Cardiac septum (tissue), 1 donor: ENCODE results near the gene CUL2. TPM values are rescaled to one million over a fixed set of nuclear protein-coding genes. Genes with fewer than 3 reads are reported as not detected.

ENCODE experiments used
- DNase-seq: peaks from one replicate; pipeline ENCODE4 v3.0.0-alpha.2; 2020; ENCODE audit warnings: low spot score
- intact Hi-C: fragments of 100-400 bp; cut with DNase I; formaldehyde crosslinking; loops from one replicate; pipeline ENCODE4 v1.14.0; 2022
- long read RNA-seq: library from polyadenylated mRNA; unstranded; transcript quantifications from one replicate; pipeline ENCODE4 v2.0.0, GENCODE V29; 2021
- total RNA-seq: library from RNA; stranded (reverse); fragmentation: NEBNext Ultra II Directional; extraction: Animal tissue kit (Norgen Biotek cat#: 25700); gene quantifications from one replicate; pipeline ENCODE4 v1.2.1, GENCODE V29; 2021
- donor health status: DM: no; HTN: no; CAD: no.

The CUL2 gene
- total RNA-seq: 30.0 TPM
- long read RNA-seq, full-length matches to known transcripts: 51 of 79 reads
- long read RNA-seq, partial matches to known transcripts: 19 of 79 reads
- long read RNA-seq, other reads (novel, unspliced or antisense): 9 of 79 reads

DNA sequence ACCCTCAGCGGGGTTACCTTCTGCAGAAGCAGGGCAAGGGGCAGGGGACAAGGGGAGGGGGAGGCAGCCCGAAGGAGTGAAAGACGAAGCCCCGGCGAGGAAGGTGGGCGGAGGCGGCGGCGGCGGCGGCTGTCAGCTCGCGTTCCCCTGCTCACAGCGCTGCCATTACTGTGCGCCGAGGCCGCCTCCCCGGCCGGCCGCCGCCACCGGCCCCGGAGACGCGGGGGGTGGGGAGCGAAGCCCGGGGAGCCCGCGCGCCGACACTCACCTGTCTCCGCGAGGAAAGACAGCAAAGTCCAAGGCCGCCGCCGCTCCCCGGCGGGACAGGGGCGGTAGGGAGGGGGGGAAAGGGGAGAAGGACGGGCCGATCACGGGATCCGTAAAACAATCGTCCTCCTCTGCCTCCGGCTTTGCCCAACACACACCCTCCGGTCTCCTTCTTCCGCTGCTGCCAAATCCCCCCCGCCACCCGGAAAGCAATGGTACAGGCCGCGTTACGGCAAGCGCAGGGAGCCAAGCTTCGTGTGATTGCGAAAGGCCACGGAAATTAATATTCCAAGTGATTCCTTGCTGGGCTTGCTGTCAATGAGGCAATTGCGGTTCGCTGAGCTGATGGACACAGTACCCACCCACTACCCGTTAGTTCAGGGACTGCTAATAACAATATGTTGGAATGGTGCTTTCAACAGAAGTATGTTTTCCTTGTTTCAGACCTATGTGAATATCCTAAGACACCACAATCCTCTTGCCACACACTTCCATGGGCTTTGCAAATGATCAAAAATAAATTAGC lies at the start of gene CUL2:
Gene CUL2 (minus strand): TSS at position 180 of the 793 bp plus-strand sequence. CDS start 19,024 bp downstream, outside the sequence.
- peak; percentile 96 for DNase-seq
- intact Hi-C loops: no loop called here

DNA sequence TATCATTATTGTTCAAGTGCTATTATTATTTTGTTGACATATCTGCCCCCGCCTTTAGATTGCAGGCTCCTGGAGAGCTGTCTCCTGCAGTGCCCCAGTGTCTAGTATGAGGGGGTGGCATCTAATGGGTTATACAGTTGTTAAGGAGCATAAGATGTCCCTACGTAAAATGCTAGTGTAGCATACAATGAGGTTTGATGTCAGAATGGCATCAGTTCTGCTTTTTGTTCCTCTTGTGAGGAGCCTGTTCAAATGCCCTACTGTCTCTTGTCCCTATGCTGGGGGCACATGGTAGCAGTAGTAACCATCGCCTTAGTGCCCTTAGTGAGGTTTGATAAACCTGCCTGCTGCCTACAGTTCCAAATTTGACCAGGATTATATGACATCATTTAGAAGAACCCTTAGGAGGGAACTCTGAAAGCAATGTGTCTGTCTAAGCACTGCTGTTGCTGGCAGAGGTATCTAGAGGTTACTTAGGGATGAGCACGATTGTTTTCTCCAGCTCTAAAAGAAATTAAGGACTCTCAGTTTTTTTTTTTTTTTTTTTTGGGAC lies 46.2 kb upstream of the CUL2 start:
- DNase-seq: no peak
- intact Hi-C loops: no loop called here

- intact Hi-C loops: no loop called here
- DNase-seq: no peak
Observed at GRCh38 chr10:35135861-35136260, 45.7 kb upstream of the CUL2 start.

- intact Hi-C loops: no loop called here
Observed at GRCh38 chr10:35133586-35133985, 43.4 kb upstream of the CUL2 start.

DNA sequence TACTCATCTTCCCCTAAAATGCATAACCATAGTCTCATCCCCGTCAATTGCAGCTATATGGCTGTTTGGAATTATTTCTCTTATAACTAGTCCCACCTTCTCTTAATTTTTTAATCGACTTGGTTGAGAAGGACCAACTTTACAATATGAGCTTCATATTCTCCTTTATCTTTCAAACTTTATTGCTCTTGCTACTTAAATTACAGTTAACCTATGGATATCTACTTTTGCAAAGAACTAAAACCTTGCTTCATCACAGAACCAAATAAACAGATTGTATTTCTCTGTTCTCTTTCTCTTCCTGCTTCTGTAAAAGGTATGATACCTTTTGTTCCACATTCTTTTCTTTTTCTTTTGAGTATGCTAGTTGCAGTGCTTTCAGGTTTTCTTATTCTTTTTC lies 42.6 kb upstream of the CUL2 start:
- DNase-seq: no peak
- intact Hi-C loops: no loop called here

More at GRCh38 chr10:35133586-35133985, 43.4 kb upstream of the CUL2 start:
- no peak for DNase-seq

DNA sequence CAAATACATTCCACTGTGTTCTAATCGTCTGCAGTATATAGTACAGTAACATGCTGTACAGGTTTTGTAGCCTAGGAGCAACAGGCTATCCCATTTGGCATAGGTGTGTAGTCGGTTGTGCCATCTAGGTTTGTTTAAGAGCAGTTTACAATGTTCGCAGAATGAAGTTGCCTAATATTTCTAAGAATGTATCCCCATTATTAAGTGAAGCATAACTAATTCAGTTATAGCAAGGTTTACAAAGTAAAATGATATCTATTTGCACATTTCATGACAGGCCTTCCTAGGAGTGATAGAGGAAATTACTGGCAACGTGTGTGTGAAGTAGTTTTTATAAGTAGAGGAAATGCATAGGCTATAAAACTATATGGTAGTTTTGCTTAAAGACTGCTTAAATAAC lies 40.5 kb upstream of the CUL2 start:
- intact Hi-C loops: no loop called here
- DNase-seq: no peak

GRCh38 chr10:35129185-35129674 lies 39.1 kb upstream of the CUL2 start:
- intact Hi-C loops: loop anchor here (5.0 to 10.0 kb wide), 3 partner anchors 208 to 436 kb away; partner anchors contain the start of gene CCNY
- DNase-seq: no peak

DNA sequence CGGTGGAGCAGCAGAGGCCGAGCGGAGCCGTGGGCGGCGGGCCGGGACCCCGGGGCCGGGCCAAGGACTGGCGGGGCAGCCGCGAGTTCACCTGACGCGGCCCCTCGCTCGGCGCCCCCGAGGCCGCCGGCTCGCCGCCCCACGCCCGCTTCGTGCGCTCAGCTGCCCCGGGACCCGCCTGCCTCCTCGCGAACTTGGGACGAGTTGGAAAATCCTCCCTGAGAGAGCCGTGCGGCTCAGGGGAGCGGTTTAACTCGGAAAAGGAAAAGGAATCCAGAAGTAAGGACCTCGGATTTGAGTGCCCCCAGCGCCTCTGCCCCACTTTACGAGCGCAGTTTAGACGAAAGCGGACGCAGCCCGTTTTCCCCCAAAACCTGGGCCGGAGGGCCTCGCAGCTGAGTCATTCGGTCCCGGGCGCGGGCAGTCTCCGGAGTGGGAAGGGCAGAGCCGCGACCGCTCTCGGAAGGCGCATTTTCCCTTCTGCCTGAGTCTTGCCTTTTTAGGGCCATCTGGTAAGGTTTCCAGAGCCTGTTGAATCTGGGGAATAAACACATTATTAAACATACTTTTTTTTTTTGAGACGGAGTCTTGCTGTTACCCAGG lies 37.2 kb upstream of the CUL2 start:
- DNase-seq: no peak
- intact Hi-C loops: loop anchor here (1.0 to 10.0 kb wide), 5 partner anchors 68 to 437 kb away; partner anchors contain the start of gene CCNY

GRCh38 chr10:35126530-35127288 lies 36.6 kb upstream of the CUL2 start, which contains the start of gene CREM:
CREM (plus strand) TSS chr10:35126846; CDS start chr10:35137836, 10,990 bp downstream.
- intact Hi-C loops: loop anchor here (1.0 to 10.0 kb wide), 5 partner anchors 69 to 438 kb away; partner anchors contain the start of gene CCNY
- peak; percentile 99 for DNase-seq

DNA sequence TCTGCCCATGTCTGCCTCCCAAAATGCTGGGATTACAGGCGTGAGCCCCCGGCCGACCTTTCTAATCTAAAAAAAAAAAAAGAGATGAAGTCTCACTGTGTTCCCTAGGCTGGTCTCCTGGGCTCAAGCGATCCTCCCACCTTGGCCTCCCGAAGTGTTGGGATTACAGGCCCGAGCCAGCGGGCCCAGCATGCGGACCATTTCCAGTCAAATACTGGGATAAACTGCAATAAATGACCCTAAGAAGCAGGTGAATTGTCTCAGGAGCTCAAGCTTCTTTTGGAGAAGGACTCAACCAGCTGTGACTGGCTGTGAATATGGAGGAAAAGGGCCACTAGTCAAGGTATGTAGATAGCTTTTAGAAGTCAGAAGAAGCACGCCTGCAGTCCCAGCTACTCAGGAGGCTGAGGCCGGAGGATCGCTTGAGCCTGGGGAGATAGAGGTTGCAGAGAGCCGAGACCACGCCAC lies 36.0 kb upstream of the CUL2 start:
- no peak for DNase-seq

GRCh38 chr10:35124540-35124939 lies 34.4 kb upstream of the CUL2 start:
- no peak for DNase-seq
- intact Hi-C loops: loop anchor here (10.0 kb wide), 2 partner anchors 320 to 440 kb away; no protein-coding TSS in a partner anchor

More for the DNA sequence above, 36.0 kb upstream of the CUL2 start:
- intact Hi-C loops: loop anchor here (2.0 to 10.0 kb wide), 4 partner anchors 93 to 439 kb away; partner anchors contain the start of gene CCNY

DNA sequence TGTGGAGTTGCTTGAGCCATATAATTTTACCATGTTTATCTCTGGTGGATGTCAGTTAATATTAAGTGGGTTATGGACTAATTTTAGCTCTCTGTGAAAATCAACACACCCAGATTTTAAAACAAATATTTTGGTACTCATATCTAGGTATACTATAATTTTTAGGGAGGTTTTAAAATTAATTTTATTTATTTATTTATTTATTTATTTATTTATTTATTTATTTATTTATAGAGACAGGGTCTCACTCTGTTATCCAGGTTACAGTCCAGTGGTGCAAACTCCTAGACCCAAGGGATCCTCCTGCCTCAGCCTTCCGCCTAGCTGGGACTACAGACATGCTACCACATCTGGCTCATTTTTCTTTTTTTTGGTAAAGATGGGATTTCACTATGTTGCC lies 29.2 kb upstream of the CUL2 start:
- intact Hi-C loops: no loop called here
- DNase-seq: no peak

DNA sequence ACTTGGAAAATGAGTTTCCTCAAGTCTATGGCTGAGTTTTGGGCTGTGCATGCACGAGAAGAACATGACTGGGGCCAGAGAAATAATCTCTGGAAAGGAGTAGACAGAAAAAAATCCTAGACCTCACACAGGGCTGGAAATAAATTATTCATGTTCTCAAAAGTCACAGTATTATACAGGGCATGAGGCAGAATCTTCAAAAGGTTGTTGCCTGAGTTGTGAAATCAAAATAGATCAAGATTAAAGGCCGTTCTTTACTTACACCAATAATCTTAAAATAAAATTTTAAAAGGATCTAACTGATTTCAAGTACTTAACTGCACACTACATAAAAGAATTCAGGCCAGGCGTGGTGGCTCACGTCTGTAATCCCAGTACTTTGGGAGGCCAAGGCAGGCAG lies 22.4 kb upstream of the CUL2 start:
- intact Hi-C loops: no loop called here
- DNase-seq: no peak

GRCh38 chr10:35103882-35104281 lies 13.7 kb upstream of the CUL2 start:
- no peak for DNase-seq
- intact Hi-C loops: no loop called here

- intact Hi-C loops: no loop called here
- DNase-seq: no peak
Observed at GRCh38 chr10:35097510-35097909, 7.4 kb upstream of the CUL2 start.

DNA sequence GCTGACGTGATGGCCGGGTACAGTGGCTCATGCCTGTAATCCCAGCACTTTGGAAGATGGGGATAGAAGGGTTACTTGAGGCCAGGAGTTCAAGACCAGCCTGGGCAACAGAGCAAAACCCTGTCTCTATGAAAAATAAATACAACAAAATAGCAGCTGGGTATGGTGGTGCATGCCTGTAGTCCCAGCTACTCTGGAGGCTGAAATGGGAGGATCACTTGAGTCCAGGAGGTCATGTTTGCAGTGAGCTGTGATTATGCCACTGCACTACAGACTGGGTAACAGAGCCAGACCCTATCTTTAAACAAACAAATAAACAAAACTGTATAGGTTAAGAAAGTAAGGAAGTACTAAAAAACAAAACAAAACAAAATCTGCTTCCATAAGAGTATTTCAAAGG lies 6.2 kb upstream of the CUL2 start:
- DNase-seq: no peak
- intact Hi-C loops: no loop called here

DNA sequence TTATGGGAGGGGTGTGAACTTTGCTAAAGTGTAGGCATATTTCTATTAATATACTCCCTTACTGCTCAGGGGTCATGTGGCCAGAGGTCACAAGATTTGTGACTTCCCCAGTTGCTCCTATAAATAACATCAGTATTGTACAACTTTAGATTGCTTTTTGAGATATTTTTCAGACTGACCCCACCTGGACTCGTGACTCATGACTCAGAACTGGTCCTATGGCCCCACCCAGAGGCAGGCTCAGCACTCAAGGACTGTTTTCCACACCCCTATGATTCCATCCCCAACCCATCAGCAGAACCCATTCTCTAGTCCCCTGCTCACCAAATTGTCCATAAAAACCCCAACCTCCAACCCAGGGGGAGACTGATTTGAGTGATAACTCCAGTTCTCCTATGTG lies 2.7 kb upstream of the CUL2 start:
- no peak for DNase-seq
- intact Hi-C loops: no loop called here

- no peak for DNase-seq
- intact Hi-C loops: no loop called here
Observed at GRCh38 chr10:35091994-35092790, 2.1 kb upstream of the CUL2 start.
